8988T (cell line): Measurements from ENCODE around the gene ZFYVE26.
"Not testable (repeated sequence)": the region's sequence is repeated elsewhere in the genome, so short reads cannot be mapped to it uniquely, and the experiment has no call there.

Experiments
- DNase-seq: peaks from one replicate; pipeline ENCODE4 v3.0.0; 2011

The ZFYVE26 gene

GRCh38 chr14:67816326-67817002 lies at the start of gene ZFYVE26:
Gene ZFYVE26, minus strand, starts transcription at chr14:67816590. Its CDS starts 627 bp downstream, at chr14:67815963.
- peak; percentile 49 for DNase-seq

DNA sequence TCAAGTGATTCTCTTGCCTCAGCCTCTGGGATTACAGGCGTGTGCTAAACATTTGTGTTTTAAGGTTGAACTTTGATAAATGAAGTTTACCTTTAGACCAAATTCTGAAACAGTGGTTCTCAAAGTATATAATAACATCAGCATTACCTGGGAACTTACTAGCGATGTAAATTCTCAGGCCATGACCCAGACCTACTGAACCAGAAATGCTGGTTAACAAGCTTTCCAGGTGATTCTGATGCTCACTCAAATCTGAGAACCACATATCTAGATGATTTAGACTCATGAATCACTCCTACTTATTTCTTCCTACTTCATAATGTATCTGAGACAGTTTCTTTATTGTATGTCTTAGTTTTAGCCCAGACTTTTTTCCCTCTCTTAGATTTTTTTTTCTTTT lies 46.8 kb upstream of the ZFYVE26 start:
- DNase-seq, result no peak

- DNase-seq, result no peak
These were observed 42.9 kb upstream of the ZFYVE26 start for GRCh38 chr14:67859169-67859749.

DNA sequence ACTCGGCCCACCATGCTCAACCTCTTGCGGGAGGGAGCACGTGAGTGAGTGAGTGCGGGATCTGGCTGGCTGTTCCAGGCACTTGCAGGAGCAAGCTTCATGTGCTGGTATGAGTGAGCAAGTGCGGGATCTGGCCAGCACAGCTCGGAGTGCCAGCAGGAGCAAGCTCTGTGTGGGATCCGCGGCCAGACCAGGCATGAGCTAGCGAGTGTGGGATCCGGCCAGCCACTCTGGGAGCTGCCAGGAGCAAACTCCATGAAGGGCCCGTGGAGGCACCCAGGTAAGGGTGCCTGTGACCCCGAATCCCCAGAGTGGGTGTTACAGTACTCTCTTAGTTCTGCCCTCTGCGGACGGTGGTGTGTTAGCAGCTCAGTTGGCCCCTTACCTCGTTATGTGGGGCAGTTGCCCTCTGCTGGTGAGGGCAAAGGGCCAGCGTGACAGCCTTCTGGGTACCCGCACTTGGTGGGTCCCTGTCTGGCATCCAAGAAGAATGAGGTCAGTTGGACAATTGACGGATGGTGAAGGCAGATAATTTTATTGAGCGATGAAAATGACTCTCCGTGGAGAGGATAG lies 41.5 kb upstream of the ZFYVE26 start:
- DNase-seq, result no peak

DNA sequence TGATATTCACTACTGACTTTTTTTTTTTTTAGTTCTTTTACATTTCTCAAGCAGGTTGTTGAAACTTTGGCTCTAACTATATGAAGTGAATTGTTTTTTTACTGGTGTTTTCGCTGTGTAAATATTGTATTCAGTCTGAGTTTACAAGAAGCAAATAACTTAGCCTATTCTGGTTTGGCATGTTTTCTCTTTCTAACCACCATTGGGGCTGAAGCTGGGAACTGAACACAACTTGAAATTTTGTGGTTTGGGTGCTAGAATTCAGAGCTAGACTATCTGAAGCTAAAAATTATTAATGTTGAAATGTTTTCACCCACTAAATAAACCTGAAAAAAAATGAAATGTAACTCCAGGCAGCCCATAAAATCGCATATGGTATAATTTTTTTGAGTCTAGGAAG lies 40.4 kb upstream of the ZFYVE26 start:
- no peak for DNase-seq

DNA sequence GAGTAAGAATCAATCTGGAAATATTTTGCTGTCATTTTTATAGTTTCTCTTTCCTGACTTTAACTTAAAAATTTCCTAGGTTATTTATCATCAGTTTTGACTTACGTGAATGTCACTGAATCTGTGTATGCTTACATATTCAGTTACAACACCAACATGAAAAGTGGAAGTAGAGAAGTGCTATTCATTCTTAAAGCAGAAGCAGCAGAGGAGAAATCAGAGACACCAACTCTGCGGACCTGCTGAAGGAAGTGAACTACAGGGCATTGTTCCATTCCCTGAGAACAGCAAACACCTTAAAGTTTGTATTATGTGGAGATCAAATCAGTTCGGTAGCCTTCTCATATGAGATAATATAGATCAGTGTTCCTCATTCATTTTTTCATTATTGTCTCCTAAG lies 37.3 kb upstream of the ZFYVE26 start:
- DNase-seq, result no peak

- no peak for DNase-seq
These were observed 36.7 kb upstream of the ZFYVE26 start for GRCh38 chr14:67852926-67853604.

- no peak for DNase-seq
These were observed 35.5 kb upstream of the ZFYVE26 start for GRCh38 chr14:67851785-67852410.

DNA sequence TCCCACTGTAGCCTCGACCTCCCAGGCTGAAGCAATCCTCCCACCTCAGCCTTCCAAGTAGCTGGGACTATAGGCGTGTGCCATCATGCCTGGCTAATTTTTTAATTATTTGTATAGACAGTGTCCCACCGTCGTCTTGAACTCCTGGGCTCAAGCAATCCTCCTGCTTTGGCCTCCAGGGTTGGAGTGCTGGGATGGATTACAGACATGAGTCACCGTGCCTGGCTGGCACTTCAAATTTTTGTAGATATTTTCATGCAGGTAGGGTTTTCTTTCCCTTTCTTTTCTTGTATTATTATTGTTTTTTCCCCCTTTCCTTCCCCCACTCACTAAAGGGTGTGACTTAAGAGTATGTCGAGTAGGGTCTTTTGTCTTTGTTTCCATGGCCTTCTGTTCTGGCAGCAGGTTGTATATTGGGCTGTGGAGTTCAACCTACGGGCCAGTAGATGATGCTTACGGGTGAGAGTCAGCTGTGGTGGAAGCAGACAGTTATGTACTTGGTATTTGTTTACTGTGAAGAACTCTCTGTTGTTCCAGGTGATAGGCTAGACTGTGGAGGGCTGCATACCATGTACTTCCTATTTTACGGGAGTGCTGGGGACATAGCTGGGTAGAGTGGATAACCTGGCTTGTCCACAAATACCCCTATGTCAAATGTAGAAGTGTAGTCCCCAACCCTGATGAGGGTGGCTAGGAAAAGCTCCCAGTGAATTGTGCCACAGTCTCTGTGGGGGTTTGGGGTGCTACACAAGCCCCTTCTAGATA lies 33.9 kb upstream of the ZFYVE26 start:
- no peak for DNase-seq

GRCh38 chr14:67846029-67846610 lies 29.7 kb upstream of the ZFYVE26 start:
- DNase-seq, result no peak

- no peak for DNase-seq
These were observed 20.7 kb upstream of the ZFYVE26 start for GRCh38 chr14:67837011-67837624.

DNA sequence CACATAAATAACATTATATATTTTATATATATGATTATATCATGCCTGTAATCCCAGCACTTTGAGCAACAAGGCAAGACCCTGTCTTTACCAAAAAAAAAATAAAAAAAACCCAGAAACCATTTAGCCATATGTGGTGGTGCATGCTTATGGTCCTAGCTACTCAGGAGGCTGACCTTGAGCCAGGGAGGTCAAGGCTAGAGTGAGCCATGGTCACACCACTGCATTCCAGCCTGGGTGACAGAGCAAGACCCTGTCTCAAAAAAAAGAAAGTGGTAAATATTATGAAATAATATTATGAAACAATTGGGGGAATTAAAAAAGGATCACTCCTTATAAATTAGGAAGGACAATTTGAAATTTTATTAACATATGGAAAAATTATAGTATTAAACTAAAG lies 19.2 kb upstream of the ZFYVE26 start:
- DNase-seq, result no peak

- DNase-seq, result no peak
These were observed 17.0 kb upstream of the ZFYVE26 start for GRCh38 chr14:67833403-67833802.

GRCh38 chr14:67831113-67831512 lies 14.7 kb upstream of the ZFYVE26 start:
- DNase-seq, result no peak

GRCh38 chr14:67821121-67821520 lies 4.7 kb upstream of the ZFYVE26 start:
- DNase-seq, result no peak

- no peak for DNase-seq
These were observed 4.1 kb upstream of the ZFYVE26 start for GRCh38 chr14:67820428-67820971.

DNA sequence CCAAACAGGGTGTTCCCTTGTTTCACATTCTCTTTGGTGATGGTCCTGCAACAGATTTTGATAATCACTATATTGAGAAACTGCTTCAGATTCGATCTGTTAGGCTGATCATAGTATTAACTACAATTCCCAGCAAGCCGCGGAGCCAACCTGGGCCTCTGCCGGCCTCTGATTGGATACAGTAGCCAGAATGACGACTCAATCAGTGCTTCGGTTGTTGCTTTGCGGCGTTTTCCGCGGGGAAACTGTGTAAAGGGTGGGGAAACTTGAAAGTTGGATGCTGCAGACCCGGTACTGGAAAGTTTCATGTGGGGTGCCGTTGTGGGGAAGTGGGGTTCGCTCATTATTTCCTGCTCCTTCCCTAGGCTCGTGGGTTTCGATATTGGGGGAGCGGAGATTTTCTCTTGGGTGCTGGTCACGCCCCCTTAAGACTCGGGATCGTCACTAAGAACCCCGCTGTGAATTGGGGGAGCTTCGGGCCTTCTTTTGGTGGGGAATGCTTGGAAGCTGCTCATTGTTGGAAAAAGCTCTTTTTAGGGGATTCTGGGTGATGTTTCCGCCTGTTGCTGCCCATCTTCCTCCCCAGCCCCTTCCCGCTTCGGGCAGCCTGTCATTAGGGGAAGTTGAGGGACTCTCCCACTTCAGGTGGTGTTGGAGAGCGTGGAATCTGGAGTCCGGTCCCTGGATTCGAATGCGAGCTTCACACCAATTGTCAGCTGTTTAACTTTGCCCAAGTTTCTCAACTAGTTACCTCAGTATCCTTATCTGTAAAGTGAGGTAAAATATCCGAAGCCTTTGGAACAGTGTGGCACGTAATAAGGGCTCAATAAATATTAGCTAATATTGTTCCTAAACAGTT lies 3.4 kb upstream of the ZFYVE26 start, which contains the start of gene RAD51B:
Gene RAD51B (plus strand): TSS at position 217 of the 859 bp plus-strand sequence.
- peak; percentile 49 for DNase-seq

GRCh38 chr14:67818476-67818875 lies 2.1 kb upstream of the ZFYVE26 start:
- not testable (repeated sequence) for DNase-seq

DNA sequence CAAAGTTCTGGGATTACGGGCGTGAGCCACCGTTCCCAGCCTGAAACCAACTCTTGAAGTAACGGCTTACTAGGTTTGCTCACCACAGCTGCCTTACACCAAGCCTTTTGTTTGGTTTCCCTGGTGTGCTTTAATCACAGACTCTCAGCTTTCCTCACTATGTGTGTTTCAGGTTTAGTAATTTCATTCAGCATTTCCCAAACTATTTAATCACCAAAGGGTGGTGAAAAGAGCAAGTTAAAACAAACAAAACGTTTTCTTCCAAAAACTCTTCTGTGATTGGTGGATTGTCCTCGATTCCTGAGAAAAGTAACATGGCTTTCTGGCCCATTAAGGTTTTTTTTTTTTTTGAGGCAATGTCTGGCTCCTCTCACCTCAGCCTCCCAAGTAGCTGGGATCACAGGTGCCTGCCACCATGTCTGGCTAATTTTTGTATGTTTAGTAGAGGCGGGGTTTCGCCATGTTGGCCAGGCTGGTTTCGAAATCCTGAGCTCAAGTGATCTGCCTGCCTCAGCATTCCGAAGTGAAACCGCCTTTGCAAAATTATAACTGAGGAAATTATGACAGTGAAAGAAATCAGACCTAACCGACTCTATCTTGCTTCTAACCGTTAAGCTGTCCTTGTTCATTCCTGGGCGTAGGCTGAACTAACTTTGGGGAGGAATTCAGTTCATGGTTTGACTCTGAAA lies 1.5 kb upstream of the ZFYVE26 start:
- no peak for DNase-seq
